Right atrium auricular region (tissue), 2 donors: ENCODE measurements around the gene ANTXRL. TPM values are rescaled to one million over a fixed set of nuclear protein-coding genes. Genes with fewer than 3 reads are reported as not detected.

ENCODE experiments used
- DNase-seq: peaks from one replicate; pipeline ENCODE4 v3.0.0-alpha.2; 2019; ENCODE audit warnings: low spot score
- H3K27ac ChIP-seq, 2 donors: fragments of 200-600 bp; sonication (generic); 1 replicate in 1 of 2; 2 replicates in 1 of 2; pipeline ENCODE4 v1.5.1; 2016 to 2019
- H3K27me3 ChIP-seq, 2 donors: fragments of 200-600 bp; sonication (generic); one replicate each; pipeline versions ENCODE4 v1.5.1 to v1.6.0; 2017 to 2019
- H3K36me3 ChIP-seq: fragments of 200-600 bp; sonication (generic); one replicate; pipeline ENCODE4 v1.5.1; 2016
- H3K4me1 ChIP-seq, 2 donors: fragments of 200-600 bp; sonication (generic); one replicate each; pipeline versions ENCODE4 v1.5.1 to v1.6.0; 2017 to 2019
- H3K4me3 ChIP-seq, 2 donors: fragments of 200-600 bp; sonication (generic); 1 replicate in 1 of 2; 2 replicates in 1 of 2; pipeline ENCODE4 v1.5.1; 2017 to 2019; ENCODE audit warnings: mild to moderate bottlenecking in 1 of 2, moderate library complexity in 1 of 2
- H3K9me3 ChIP-seq, 2 donors: fragments of 200-600 bp; sonication (generic); one replicate each; pipeline ENCODE4 v1.5.1; 2019
- CTCF ChIP-seq, 2 donors: fragments of 200-600 bp; sonication (generic); IDR thresholded peaks; one replicate each; pipeline ENCODE4 v1.5.1; 2019; ENCODE audit warnings: antibody characterized with exemption in 2 of 2
- total RNA-seq, 2 donors: library from RNA; depleted of rRNA; stranded (reverse); fragments of >200 nt; gene quantifications; one replicate each; pipeline ENCODE4 v1.1.0, GENCODE V29; 2016

The ANTXRL gene
- not detected for total RNA-seq

GRCh38 chr10:46286991-46287693 lies at the start of gene ANTXRL:
TSS of gene ANTXRL (plus strand) at chr10:46286997. CDS start at chr10:46287263, 266 bp downstream.
- no peaks in the 10 kb centered on the region for H3K9me3 ChIP-seq
- TF ChIP-seq CTCF (IDR thresholded peaks at IDR 0.05): no peak
- H3K4me1 ChIP-seq: peaks cover 0 to 28% of the 10 kb centered on the region in 2 donors
- no peak within 1 kb of the TSS for H3K27ac ChIP-seq
- H3K27me3 ChIP-seq: no peaks in the 10 kb centered on the region
- H3K36me3 ChIP-seq: no peaks in the 10 kb centered on the region
- no peak within 1 kb of the TSS for H3K4me3 ChIP-seq
- DNase-seq: no peak

GRCh38 chr10:46237815-46238510 lies 48.8 kb upstream of the ANTXRL start:
- Histone ChIP-seq H3K27ac (no peak overlapping the region), H3K36me3 (no peaks in the 10 kb centered on the region), H3K4me1 (no peaks in the 10 kb centered on the region), H3K9me3 (peaks cover 0 to 15% of the 10 kb centered on the region in 2 donors), H3K4me3 (no peak overlapping the region), H3K27me3 (no peaks in the 10 kb centered on the region)
- no peak for TF ChIP-seq CTCF (IDR thresholded peaks at IDR 0.05)
- DNase-seq: peak; percentile 5

DNA sequence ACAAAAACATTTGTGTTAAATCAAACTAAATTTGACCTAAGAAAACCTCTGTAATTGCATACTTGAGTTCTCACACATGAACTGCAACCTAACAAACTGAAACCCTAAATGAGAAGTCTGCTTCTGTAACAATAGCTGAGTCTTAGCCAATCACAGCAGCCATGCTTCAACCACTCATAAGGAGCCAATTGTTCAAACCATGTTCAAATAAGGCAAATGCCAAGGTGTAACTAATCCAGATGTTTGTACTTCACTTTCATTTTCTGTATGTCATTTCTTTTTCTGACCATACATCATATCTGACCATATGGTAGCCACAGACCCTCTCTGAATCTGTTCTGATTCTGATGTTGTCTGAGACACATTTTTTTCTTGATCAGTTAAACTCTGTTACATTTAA lies 47.5 kb upstream of the ANTXRL start:
- Histone ChIP-seq H3K27ac (no peak overlapping the region), H3K4me1 (no peaks in the 10 kb centered on the region), H3K4me3 (no peak overlapping the region), H3K36me3 (no peaks in the 10 kb centered on the region), H3K9me3 (peaks cover 0 to 15% of the 10 kb centered on the region in 2 donors), H3K27me3 (no peaks in the 10 kb centered on the region)
- no peak for TF ChIP-seq CTCF (IDR thresholded peaks at IDR 0.05)
- no peak for DNase-seq

- no peak for TF ChIP-seq CTCF (IDR thresholded peaks at IDR 0.05)
- Histone ChIP-seq H3K4me3 (no peak overlapping the region), H3K36me3 (no peaks in the 10 kb centered on the region), H3K4me1 (no peaks in the 10 kb centered on the region), H3K27ac (no peak overlapping the region), H3K9me3 (peaks cover 0 to 15% of the 10 kb centered on the region in 2 donors), H3K27me3 (no peaks in the 10 kb centered on the region)
- DNase-seq: peak; percentile 16
These were observed 46.7 kb upstream of the ANTXRL start for GRCh38 chr10:46239993-46240683.

DNA sequence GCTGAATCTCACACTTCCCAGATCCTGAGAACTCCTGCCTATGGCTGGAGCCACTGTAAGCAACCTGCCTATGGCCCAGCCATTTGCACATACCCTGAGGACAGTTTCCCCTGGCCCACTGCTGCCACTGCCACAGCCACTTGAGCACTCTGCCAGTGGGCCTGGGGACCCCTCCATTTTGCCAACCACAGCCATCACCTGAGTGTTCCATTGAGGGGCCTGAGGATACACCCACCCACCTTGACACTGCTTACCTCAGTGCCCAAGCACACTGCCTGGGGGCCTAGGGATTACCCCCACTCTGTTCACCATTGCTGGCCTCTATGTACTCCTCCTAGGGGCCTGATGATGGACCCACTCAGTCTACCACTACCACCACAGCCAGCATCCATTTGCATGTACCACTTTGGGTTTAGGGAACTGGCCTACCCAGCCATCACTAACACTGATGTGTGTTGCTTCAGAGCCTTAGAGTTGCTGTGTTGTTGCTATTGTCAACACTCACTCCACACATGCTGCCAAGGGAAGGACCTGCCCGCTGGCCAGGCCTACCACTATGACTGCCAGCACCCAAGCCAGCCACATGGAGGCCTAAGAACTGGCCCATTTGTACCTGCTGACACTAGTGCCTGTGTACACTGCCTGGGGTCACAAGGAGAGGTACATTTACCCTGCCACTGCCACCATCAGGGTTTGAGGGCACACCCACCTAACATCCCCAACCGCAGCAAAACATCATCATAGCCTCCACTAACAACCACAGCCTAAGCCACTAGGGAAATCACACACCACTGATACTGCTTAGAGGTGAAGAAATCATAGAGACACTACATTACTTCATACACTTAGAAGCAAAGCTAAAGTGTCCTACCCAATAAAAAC lies 45.9 kb upstream of the ANTXRL start:
- H3K36me3 ChIP-seq: no peaks in the 10 kb centered on the region
- H3K4me3 ChIP-seq: no peak overlapping the region
- no peak for TF ChIP-seq CTCF (IDR thresholded peaks at IDR 0.05)
- no peaks in the 10 kb centered on the region for H3K27me3 ChIP-seq
- peaks cover 0 to 15% of the 10 kb centered on the region in 2 donors for H3K9me3 ChIP-seq
- H3K27ac ChIP-seq: no peak overlapping the region
- DNase-seq: peak; percentile 32
- no peaks in the 10 kb centered on the region for H3K4me1 ChIP-seq
